DMS114 treated with DMSO at 0.1 percent for 48 hours (cell line): ENCODE data around the gene PLBD2.
A peak's percentile ranks its signal among the peaks of the same experiment; 100 is the strongest.
"Not testable (repeated sequence)": the region's sequence is repeated elsewhere in the genome, so short reads cannot be mapped to it uniquely, and the experiment has no call there.

Experiments used
- DNase-seq: peaks from one replicate; lab custom pipeline; 2025; ENCODE audit not compliant: unreplicated experiment; lab: John Stamatoyannopoulos, UW

PLBD2 gene

GRCh38 chr12:113333877-113334785, 24.3 kb upstream of the PLBD2 start:
- DNase-seq, result no peak

GRCh38 chr12:113334786-113335539, 23.4 kb upstream of the PLBD2 start, which contains the start of gene SLC8B1:
Gene SLC8B1, minus strand, starts transcription at chr12:113335109. Its CDS starts 2,231 bp downstream, at chr12:113332878.
- DNase-seq, result peak; percentile 57

- DNase-seq, result no peak
Measured at GRCh38 chr12:113339540-113339939, 18.8 kb upstream of the PLBD2 start.

GRCh38 chr12:113340061-113340460, 18.3 kb upstream of the PLBD2 start:
- no peak for DNase-seq

GRCh38 chr12:113341535-113341934, 16.9 kb upstream of the PLBD2 start:
- no peak for DNase-seq

GRCh38 chr12:113345318-113345717, 13.1 kb upstream of the PLBD2 start:
- no peak for DNase-seq

GRCh38 chr12:113346353-113346752, 12.0 kb upstream of the PLBD2 start:
- no peak for DNase-seq

- no peak for DNase-seq
Measured at GRCh38 chr12:113347107-113347506, 11.3 kb upstream of the PLBD2 start.

- no peak for DNase-seq
Measured at GRCh38 chr12:113347892-113348291, 10.5 kb upstream of the PLBD2 start.

- no peak for DNase-seq
Measured at GRCh38 chr12:113348849-113349536, 9.4 kb upstream of the PLBD2 start.

GRCh38 chr12:113351089-113351488, 7.3 kb upstream of the PLBD2 start:
- DNase-seq, result no peak

- DNase-seq, result not testable (repeated sequence)
Measured at GRCh38 chr12:113354192-113354591, 4.2 kb upstream of the PLBD2 start.

- DNase-seq, result no peak
Measured at GRCh38 chr12:113359133-113359938, 949 bp downstream of the PLBD2 start.

- DNase-seq, result no peak
Measured at GRCh38 chr12:113359939-113360748, 1.8 kb downstream of the PLBD2 start.

GRCh38 chr12:113361574-113362370, 3.4 kb downstream of the PLBD2 start:
- DNase-seq, result no peak

GRCh38 chr12:113364698-113365097, 6.3 kb downstream of the PLBD2 start:
- no peak for DNase-seq

- no peak for DNase-seq
Measured at GRCh38 chr12:113365639-113366395, 7.4 kb downstream of the PLBD2 start.

GRCh38 chr12:113366827-113367226, 8.4 kb downstream of the PLBD2 start:
- no peak for DNase-seq
